HEK293 (cell line): ENCODE data around the gene DOK7.

Experiments used
- CTCF ChIA-PET: fragments of 350-600 bp; formaldehyde crosslinking; extraction: SDS; loops from one replicate; lab custom pipeline; 2021; ENCODE audit warnings: antibody characterized with exemption; lab: Yijun Ruan, JAX
- POLR2A ChIA-PET: fragments of 300-600 bp; formaldehyde crosslinking; extraction: SDS; loops from one replicate; lab custom pipeline; 2020; ENCODE audit warnings: antibody characterized with exemption, inconsistent platforms; lab: Yijun Ruan, JAX
- H3K27ac ChIP-seq: fragments of 200-500 bp; sonication (Bioruptor generic); 2 replicates; pipeline ENCODE4 v1.5.1; 2014; ENCODE audit warnings: low read depth, low read length, control low read depth, inconsistent platforms; ENCODE audit errors: extremely low read depth
- H3K36me3 ChIP-seq, 2 experiments: fragments of 200-500 bp in 1 of 2; sonication (Bioruptor generic) in 1 of 2; 1 replicate in 1 of 2; 2 replicates in 1 of 2; pipeline ENCODE4 v1.5.1; 2014 to 2017; ENCODE audit warnings: inconsistent platforms in 2 of 2, low read length in 2 of 2; ENCODE audit not compliant: control insufficient read depth in 2 of 2, insufficient read depth in 1 of 2
- H3K4me1 ChIP-seq: fragments of 200-500 bp; sonication (Bioruptor generic); 2 replicates; pipeline ENCODE4 v1.5.1; 2014; ENCODE audit warnings: mild to moderate bottlenecking, low read length, inconsistent platforms; ENCODE audit not compliant: control insufficient read depth, insufficient read depth
- H3K4me3 ChIP-seq: 2 replicates; pipeline ENCODE4 v1.5.1; 2011; ENCODE audit warnings: low read depth, mild to moderate bottlenecking, control low read depth, low read length, moderate library complexity
- H3K9me3 ChIP-seq: fragments of 200-500 bp; sonication (Bioruptor generic); 2 replicates; pipeline ENCODE4 v1.5.1; 2014; ENCODE audit warnings: low read depth, low read length, inconsistent platforms; ENCODE audit not compliant: control insufficient read depth, insufficient read depth
- GLI2 ChIP-seq: fragments of 450-650 bp; formaldehyde crosslinking; IDR thresholded peaks from 2 replicates; pipeline ENCODE4; 2017; ENCODE audit warnings: missing biosample characterization, missing genetic modification characterization, low read depth, borderline replicate concordance
- IKZF3 ChIP-seq: fragments of 450-650 bp; IDR thresholded peaks from 2 replicates; pipeline ENCODE4 v1.5.0; 2018; ENCODE audit warnings: missing biosample characterization, mild to moderate bottlenecking, missing genetic modification characterization, moderate library complexity
- REPIN1 ChIP-seq: fragments of 450-650 bp; formaldehyde crosslinking; IDR thresholded peaks from 2 replicates; pipeline ENCODE4 v1.5.1; 2017; ENCODE audit warnings: missing biosample characterization, missing genetic modification characterization, low read depth
- TCF7L2 ChIP-seq: IDR thresholded peaks from 2 replicates; pipeline ENCODE4 v1.6.1; 2011; ENCODE audit warnings: low read depth, mild to moderate bottlenecking, inconsistent platforms, low read length, moderate library complexity, borderline replicate concordance
- ZBTB17 ChIP-seq: fragments of 450-650 bp; formaldehyde crosslinking; IDR thresholded peaks from 2 replicates; pipeline ENCODE4 v1.5.1; 2016; ENCODE audit warnings: missing biosample characterization, missing genetic modification characterization
- ZNF146 ChIP-seq: fragments of 450-650 bp; formaldehyde crosslinking; IDR thresholded peaks from 2 replicates; pipeline ENCODE4 v1.5.1; 2016; ENCODE audit warnings: missing biosample characterization, missing genetic modification characterization
- ZNF175 ChIP-seq: fragments of 450-650 bp; formaldehyde crosslinking; IDR thresholded peaks from 2 replicates; pipeline ENCODE4 v1.5.1; 2016; ENCODE audit warnings: missing biosample characterization, missing genetic modification characterization
- ZNF184 ChIP-seq: fragments of 450-650 bp; IDR thresholded peaks from 2 replicates; pipeline ENCODE4 v1.5.1; 2018; ENCODE audit warnings: missing biosample characterization, mild to moderate bottlenecking, missing genetic modification characterization
- ZNF19 ChIP-seq: fragments of 450-650 bp; formaldehyde crosslinking; IDR thresholded peaks from 2 replicates; pipeline ENCODE4; 2016; ENCODE audit warnings: missing biosample characterization, missing genetic modification characterization, low read depth
- ZNF266 ChIP-seq: fragments of 450-650 bp; formaldehyde crosslinking; IDR thresholded peaks from 2 replicates; pipeline ENCODE4 v1.5.1; 2016; ENCODE audit warnings: missing biosample characterization, missing genetic modification characterization, low read depth
- ZNF423 ChIP-seq: fragments of 450-650 bp; formaldehyde crosslinking; IDR thresholded peaks from 2 replicates; pipeline ENCODE4 v1.5.1; 2016; ENCODE audit warnings: missing biosample characterization, missing genetic modification characterization
- ZNF521 ChIP-seq: fragments of 450-650 bp; formaldehyde crosslinking; IDR thresholded peaks from 2 replicates; pipeline ENCODE4 v1.5.1; 2017; ENCODE audit warnings: missing biosample characterization, mild to moderate bottlenecking, missing genetic modification characterization
- ZNF776 ChIP-seq: fragments of 450-650 bp; formaldehyde crosslinking; IDR thresholded peaks from 2 replicates; pipeline ENCODE4 v1.5.0; 2017; ENCODE audit warnings: missing biosample characterization, missing genetic modification characterization, borderline replicate concordance
- TF ChIP-seq, protein P1 (sequence below): IDR thresholded peaks from 2 replicates; pipeline ENCODE4 v1.6.1; 2011; ENCODE audit warnings: mild to moderate bottlenecking, low read depth, low read length, borderline replicate concordance
- TF ChIP-seq, protein P2 (sequence below): fragments of 450-650 bp; formaldehyde crosslinking; IDR thresholded peaks from 2 replicates; pipeline ENCODE4 v1.5.1; 2016; ENCODE audit warnings: missing biosample characterization, missing genetic modification characterization, borderline replicate concordance
- TF ChIP-seq, protein P3 (sequence below): fragments of 450-650 bp; formaldehyde crosslinking; IDR thresholded peaks from 2 replicates; pipeline ENCODE4 v1.5.1; 2016; ENCODE audit warnings: missing biosample characterization, missing genetic modification characterization
- TF ChIP-seq, protein P4 (sequence below): fragments of 450-650 bp; formaldehyde crosslinking; IDR thresholded peaks from 2 replicates; pipeline ENCODE4 v1.5.1; 2016; ENCODE audit warnings: missing biosample characterization, missing genetic modification characterization, low read depth
- TF ChIP-seq, protein P5 (sequence below): fragments of 450-650 bp; formaldehyde crosslinking; conservative IDR thresholded peaks from 2 replicates; pipeline ENCODE4 v1.5.1; 2016; ENCODE audit warnings: low read depth, missing biosample characterization, missing genetic modification characterization

Gene DOK7

DNA sequence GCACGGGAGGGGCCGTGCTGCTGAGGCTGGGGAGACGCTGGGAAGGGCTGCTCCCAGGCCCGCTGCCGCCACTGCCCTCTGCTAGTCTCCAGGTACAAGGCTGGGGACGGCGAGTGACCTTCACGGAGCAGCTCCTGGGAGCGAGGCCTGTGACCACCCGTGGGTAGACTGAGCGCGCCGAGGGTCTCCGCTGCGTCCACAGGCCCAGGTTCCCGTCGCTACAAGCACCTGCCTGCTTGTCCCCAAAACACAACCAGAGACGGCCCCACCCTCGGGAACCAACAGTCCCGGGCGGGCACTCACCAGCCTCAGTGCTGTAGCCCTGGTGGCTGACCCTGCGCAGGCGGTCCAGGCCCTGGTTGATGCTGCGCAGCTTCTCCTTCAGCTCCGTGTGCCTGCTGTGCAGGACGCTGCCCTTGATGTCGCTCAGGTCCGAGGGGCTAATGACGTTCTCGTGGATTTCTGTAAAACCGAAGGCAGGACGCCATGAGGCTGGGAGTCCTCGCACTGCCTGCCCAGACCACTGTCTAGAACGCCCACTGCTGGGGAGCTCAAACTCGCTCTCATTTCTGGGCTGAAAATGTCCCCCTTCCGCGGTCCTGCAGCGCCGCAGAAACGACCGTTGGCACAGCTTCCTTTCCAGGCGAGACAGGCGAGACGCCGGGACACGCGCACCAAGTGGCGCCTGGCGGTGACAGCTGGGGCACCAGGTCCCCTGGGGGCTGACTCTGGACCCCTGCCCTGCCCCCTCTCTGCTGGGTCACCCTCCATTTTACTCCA, 54.8 kb downstream of the DOK7 start:
- TF ChIP-seq TCF7L2, result no peak
- TF ChIP-seq ZNF423 (tag by site-specific recombination), result no peak
- TF ChIP-seq, protein P1, sequence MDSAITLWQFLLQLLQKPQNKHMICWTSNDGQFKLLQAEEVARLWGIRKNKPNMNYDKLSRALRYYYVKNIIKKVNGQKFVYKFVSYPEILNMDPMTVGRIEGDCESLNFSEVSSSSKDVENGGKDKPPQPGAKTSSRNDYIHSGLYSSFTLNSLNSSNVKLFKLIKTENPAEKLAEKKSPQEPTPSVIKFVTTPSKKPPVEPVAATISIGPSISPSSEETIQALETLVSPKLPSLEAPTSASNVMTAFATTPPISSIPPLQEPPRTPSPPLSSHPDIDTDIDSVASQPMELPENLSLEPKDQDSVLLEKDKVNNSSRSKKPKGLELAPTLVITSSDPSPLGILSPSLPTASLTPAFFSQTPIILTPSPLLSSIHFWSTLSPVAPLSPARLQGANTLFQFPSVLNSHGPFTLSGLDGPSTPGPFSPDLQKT, result no peak
- no peak for TF ChIP-seq REPIN1
- TF ChIP-seq ZNF521, result no peak
- TF ChIP-seq GLI2 (tag by site-specific recombination), result no peak
- TF ChIP-seq ZNF175 (tag by site-specific recombination), result no peak
- TF ChIP-seq, protein P2, sequence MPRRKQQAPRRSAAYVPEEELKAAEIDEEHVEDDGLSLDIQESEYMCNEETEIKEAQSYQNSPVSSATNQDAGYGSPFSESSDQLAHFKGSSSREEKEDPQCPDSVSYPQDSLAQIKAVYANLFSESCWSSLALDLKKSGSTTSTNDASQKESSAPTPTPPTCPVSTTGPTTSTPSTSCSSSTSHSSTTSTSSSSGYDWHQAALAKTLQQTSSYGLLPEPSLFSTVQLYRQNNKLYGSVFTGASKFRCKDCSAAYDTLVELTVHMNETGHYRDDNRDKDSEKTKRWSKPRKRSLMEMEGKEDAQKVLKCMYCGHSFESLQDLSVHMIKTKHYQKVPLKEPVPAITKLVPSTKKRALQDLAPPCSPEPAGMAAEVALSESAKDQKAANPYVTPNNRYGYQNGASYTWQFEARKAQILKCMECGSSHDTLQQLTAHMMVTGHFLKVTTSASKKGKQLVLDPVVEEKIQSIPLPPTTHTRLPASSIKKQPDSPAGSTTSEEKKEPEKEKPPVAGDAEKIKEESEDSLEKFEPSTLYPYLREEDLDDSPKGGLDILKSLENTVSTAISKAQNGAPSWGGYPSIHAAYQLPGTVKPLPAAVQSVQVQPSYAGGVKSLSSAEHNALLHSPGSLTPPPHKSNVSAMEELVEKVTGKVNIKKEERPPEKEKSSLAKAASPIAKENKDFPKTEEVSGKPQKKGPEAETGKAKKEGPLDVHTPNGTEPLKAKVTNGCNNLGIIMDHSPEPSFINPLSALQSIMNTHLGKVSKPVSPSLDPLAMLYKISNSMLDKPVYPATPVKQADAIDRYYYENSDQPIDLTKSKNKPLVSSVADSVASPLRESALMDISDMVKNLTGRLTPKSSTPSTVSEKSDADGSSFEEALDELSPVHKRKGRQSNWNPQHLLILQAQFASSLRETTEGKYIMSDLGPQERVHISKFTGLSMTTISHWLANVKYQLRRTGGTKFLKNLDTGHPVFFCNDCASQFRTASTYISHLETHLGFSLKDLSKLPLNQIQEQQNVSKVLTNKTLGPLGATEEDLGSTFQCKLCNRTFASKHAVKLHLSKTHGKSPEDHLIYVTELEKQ (tag by site-specific recombination), result no peak
- TF ChIP-seq ZNF184, result no peak
- TF ChIP-seq, protein P3, sequence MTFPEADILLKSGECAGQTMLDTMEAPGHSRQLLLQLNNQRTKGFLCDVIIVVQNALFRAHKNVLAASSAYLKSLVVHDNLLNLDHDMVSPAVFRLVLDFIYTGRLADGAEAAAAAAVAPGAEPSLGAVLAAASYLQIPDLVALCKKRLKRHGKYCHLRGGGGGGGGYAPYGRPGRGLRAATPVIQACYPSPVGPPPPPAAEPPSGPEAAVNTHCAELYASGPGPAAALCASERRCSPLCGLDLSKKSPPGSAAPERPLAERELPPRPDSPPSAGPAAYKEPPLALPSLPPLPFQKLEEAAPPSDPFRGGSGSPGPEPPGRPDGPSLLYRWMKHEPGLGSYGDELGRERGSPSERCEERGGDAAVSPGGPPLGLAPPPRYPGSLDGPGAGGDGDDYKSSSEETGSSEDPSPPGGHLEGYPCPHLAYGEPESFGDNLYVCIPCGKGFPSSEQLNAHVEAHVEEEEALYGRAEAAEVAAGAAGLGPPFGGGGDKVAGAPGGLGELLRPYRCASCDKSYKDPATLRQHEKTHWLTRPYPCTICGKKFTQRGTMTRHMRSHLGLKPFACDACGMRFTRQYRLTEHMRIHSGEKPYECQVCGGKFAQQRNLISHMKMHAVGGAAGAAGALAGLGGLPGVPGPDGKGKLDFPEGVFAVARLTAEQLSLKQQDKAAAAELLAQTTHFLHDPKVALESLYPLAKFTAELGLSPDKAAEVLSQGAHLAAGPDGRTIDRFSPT (tag by site-specific recombination), result no peak
- no peak for TF ChIP-seq ZBTB17
- TF ChIP-seq, protein P4, sequence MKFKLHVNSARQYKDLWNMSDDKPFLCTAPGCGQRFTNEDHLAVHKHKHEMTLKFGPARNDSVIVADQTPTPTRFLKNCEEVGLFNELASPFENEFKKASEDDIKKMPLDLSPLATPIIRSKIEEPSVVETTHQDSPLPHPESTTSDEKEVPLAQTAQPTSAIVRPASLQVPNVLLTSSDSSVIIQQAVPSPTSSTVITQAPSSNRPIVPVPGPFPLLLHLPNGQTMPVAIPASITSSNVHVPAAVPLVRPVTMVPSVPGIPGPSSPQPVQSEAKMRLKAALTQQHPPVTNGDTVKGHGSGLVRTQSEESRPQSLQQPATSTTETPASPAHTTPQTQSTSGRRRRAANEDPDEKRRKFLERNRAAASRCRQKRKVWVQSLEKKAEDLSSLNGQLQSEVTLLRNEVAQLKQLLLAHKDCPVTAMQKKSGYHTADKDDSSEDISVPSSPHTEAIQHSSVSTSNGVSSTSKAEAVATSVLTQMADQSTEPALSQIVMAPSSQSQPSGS (tag by site-specific recombination), result no peak
- no peak for TF ChIP-seq ZNF146 (tag by site-specific recombination)
- TF ChIP-seq ZNF776 (tag by site-specific recombination), result no peak
- no peak for TF ChIP-seq ZNF266 (tag by site-specific recombination)
- TF ChIP-seq ZNF19 (tag by site-specific recombination), result no peak
- TF ChIP-seq, protein P5, sequence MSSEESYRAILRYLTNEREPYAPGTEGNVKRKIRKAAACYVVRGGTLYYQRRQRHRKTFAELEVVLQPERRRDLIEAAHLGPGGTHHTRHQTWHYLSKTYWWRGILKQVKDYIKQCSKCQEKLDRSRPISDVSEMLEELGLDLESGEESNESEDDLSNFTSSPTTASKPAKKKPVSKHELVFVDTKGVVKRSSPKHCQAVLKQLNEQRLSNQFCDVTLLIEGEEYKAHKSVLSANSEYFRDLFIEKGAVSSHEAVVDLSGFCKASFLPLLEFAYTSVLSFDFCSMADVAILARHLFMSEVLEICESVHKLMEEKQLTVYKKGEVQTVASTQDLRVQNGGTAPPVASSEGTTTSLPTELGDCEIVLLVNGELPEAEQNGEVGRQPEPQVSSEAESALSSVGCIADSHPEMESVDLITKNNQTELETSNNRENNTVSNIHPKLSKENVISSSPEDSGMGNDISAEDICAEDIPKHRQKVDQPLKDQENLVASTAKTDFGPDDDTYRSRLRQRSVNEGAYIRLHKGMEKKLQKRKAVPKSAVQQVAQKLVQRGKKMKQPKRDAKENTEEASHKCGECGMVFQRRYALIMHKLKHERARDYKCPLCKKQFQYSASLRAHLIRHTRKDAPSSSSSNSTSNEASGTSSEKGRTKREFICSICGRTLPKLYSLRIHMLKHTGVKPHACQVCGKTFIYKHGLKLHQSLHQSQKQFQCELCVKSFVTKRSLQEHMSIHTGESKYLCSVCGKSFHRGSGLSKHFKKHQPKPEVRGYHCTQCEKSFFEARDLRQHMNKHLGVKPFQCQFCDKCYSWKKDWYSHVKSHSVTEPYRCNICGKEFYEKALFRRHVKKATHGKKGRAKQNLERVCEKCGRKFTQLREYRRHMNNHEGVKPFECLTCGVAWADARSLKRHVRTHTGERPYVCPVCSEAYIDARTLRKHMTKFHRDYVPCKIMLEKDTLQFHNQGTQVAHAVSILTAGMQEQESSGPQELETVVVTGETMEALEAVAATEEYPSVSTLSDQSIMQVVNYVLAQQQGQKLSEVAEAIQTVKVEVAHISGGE (tag by site-specific recombination), result no peak
- TF ChIP-seq IKZF3 (tag by site-specific recombination), result no peak

More for the DNA sequence above, 54.8 kb downstream of the DOK7 start:
- Histone ChIP-seq H3K4me1 (no peaks in the 10 kb centered on the region), H3K36me3 (peaks cover 0 to 95% of the 10 kb centered on the region in 2 experiments; a peak in 2 of 3 replicates), H3K9me3 (no peaks in the 10 kb centered on the region), H3K27ac (no peak overlapping the region), H3K4me3 (no peak overlapping the region)
- ChIA-PET CTCF (no interaction called here), POLR2A (no interaction called here)
